ENCODE results near the gene POLD3. TPM values are rescaled to one million over a fixed set of nuclear protein-coding genes. Genes with fewer than 3 reads are reported as not detected.

The POLD3 gene
- total RNA-seq, 1 donor from 2014 or later: 16.3 TPM

DNA sequence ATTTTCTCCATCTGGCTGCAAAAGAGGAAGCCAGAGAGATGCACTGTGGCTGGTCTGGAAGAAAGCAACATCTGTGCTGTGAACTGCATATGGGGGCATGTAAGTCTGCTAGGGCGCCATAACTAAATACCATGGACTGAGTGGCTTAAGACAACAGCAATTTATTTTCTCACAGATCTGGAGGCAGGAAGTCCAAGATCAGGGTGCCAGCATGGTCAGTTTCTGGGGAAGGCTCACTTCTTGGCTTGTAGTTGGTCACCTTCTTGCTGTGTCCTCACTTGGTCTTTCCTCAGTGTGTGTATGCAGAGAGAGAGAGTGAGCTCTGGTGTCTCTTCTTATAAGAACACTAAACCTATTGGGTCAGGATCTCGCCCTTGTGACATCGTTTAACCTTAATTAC, 34.9 kb upstream of the POLD3 start:
- ChIA-PET CTCF (no interaction called here), POLR2A (no interaction called here)
- Mint-ChIP-seq H3K27me3 (peaks cover 14% of the 10 kb centered on the region), H3K27ac (no peak overlapping the region), H3K4me3 (no peak overlapping the region), H3K36me3 (ENCODE audit: low read depth) (no peaks in the 10 kb centered on the region), H3K4me1 (no peaks in the 10 kb centered on the region), H3K9me3 (peaks cover 9% of the 10 kb centered on the region)
- DNase-seq (no peak), ATAC-seq (ENCODE audit: low read depth) (no peak)
- TF ChIP-seq CTCF (IDR thresholded peaks at IDR 0.05): no peak
- intact Hi-C loops (cut with micrococcal nuclease): no loop called here

DNA sequence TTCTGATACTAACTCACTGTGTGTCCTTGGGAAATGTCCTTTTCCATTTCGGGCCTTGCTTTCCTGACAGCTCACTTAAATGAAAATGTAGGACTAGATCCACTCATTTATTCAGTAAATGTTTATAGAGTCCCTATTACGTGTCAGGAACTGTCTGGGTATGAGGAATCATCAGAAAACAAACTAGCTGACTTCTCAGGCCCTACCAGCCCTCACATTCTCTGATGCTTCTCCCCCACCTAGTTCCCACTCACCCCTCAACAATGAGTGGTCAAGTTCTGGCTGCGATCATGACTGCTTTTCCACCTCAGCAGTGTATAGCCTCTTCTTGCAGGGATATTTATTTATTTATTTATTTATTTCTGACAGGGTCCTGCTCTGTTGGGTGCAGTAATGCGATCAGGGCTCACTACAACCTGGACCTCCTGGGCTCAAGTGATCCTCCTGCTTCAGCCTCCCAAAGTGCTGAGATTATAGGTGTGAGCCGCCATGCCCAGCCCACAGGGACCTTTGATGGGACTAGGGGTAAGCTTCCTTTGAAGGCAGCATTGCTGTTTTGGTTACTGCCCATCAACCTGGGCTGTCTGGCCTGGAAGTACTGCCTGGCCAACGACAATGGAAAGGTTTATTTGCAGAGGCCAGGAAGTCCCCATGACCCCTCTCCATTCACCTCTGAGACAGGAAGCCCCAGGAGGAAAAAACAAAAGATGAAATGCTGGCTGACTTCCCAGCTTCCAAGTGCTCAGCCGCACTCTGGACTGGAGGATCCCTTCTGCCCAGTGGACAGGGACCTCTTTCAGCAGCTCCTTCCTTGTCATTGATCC, 33.1 kb upstream of the POLD3 start:
- TF ChIP-seq CTCF (IDR thresholded peaks at IDR 0.05): no peak
- Mint-ChIP-seq H3K4me3 (no peak overlapping the region), H3K27me3 (peaks cover 14% of the 10 kb centered on the region), H3K4me1 (no peaks in the 10 kb centered on the region), H3K27ac (no peak overlapping the region), H3K9me3 (peaks cover 9% of the 10 kb centered on the region), H3K36me3 (ENCODE audit: low read depth) (no peaks in the 10 kb centered on the region)
- ATAC-seq (ENCODE audit: low read depth): no peak
- DNase-seq: no peak
- CTCF ChIA-PET: interaction anchor here (1.6 kb wide), 1 partner anchor 11 kb away, joined by 3 read pairs; no protein-coding TSS in a partner anchor
- POLR2A ChIA-PET: no interaction called here
- intact Hi-C loops (cut with micrococcal nuclease): no loop called here

- H3K9me3 Mint-ChIP-seq: peaks cover 9% of the 10 kb centered on the region
- H3K4me1 Mint-ChIP-seq: no peaks in the 10 kb centered on the region
- CTCF ChIA-PET: interaction anchor here (1.6 kb wide), 1 partner anchor 11 kb away, joined by 3 read pairs; no protein-coding TSS in a partner anchor
- H3K27ac Mint-ChIP-seq: no peak overlapping the region
- no peaks in the 10 kb centered on the region for H3K36me3 Mint-ChIP-seq (ENCODE audit: low read depth)
- POLR2A ChIA-PET: no interaction called here
- no peak overlapping the region for H3K4me3 Mint-ChIP-seq
- no peak for ATAC-seq (ENCODE audit: low read depth)
- intact Hi-C loops (cut with micrococcal nuclease): no loop called here
- peaks cover 10% of the 10 kb centered on the region for H3K27me3 Mint-ChIP-seq
- no peak for DNase-seq
- no peak for TF ChIP-seq CTCF (IDR thresholded peaks at IDR 0.05)
These were observed 32.5 kb upstream of the POLD3 start for GRCh38 chr11:74559934-74560309.

DNA sequence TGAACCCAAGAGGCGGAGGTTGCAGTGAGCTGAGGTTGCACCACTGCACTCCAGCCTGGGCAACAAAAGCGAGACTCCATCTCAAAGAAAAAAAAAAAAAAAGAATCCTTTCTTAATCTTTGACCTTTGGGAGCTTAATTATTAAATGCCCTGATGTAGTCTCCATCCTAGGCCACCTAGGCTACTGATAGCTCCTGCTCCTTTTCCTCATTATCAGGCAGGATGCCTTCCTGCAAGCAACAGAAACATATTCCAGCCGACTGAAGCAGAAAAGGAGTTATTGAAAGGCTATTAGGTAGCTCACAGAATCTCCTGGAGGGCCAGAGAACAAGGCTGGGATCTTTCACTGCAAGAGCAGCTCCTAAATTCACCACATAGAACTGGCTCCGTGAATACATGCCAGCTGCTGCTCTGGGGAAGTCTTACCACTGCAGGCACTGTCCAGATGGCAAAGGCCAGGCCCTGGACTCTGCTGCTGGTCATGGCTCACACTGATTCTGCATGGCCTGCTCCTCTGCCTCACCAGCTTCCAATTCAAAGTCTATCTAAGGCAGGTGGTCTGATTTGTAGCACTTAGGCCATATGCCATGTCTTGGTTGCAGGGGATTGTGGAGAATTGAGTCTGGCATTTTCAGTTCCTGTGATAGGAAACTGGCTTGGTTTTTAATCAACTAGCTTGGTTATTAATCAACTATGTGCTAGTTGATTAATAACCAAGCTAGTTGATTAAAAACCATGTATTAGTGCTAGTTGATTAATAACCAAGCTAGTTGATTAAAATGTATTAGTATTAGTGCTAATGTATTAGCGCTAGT, 26.0 kb upstream of the POLD3 start:
- CTCF ChIA-PET: interaction anchor here (1.2 kb wide), 1 partner anchor 117 kb away, joined by 4 read pairs; no protein-coding TSS in a partner anchor
- ATAC-seq (ENCODE audit: low read depth): no peak
- Mint-ChIP-seq H3K9me3 (peaks cover 3% of the 10 kb centered on the region), H3K4me1 (no peaks in the 10 kb centered on the region), H3K27me3 (peaks cover 1% of the 10 kb centered on the region), H3K36me3 (ENCODE audit: low read depth) (no peaks in the 10 kb centered on the region), H3K27ac (no peak overlapping the region), H3K4me3 (no peak overlapping the region)
- TF ChIP-seq CTCF (IDR thresholded peaks at IDR 0.05): no peak
- intact Hi-C loops (cut with micrococcal nuclease): no loop called here
- POLR2A ChIA-PET: no interaction called here
- no peak for DNase-seq

DNA sequence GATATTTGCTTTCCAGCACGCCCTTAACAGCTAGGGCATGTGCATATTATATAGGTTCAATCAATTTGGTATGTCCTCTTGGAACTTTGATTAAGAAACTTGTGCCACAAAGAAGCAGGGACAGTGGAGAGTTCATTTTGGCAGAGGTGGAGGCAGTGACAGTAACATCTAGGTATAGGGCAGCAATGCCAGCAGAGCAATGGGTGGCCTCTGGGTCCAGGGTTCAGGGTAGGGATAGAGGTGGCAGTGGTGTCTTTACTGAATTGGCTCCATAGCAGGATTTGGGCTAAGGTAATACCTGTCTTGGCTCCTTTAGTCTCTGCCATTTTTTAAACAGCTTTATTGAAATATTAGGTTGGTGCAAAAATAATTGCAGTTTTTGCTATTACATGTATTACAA, 24.4 kb upstream of the POLD3 start:
- CTCF ChIA-PET: no interaction called here
- DNase-seq: no peak
- Mint-ChIP-seq H3K4me3 (no peak overlapping the region), H3K27me3 (peaks cover 6% of the 10 kb centered on the region), H3K36me3 (ENCODE audit: low read depth) (no peaks in the 10 kb centered on the region), H3K9me3 (no peaks in the 10 kb centered on the region), H3K4me1 (no peaks in the 10 kb centered on the region), H3K27ac (no peak overlapping the region)
- intact Hi-C loops (cut with micrococcal nuclease): no loop called here
- ATAC-seq (ENCODE audit: low read depth): no peak
- POLR2A ChIA-PET: no interaction called here
- TF ChIP-seq CTCF (IDR thresholded peaks at IDR 0.05): no peak
